Measurements from ENCODE around the gene FNIP2. TPM values are rescaled to one million over a fixed set of nuclear protein-coding genes. Genes with fewer than 3 reads are reported as not detected.

The FNIP2 gene
- total and polyA plus RNA-seq, 7 donors: 15.6 to 92.1 (median 33.3) TPM

GRCh38 chr4:158810487-158811215 is 41.8 kb downstream of the FNIP2 start:
- WGBS, 3 donors: 14 to 19% (median 17%) methylated on average over 3 of the region's 3 CpGs
- Histone ChIP-seq H3K4me3 (peak overlapping the region; percentile 17), H3K27me3 (ENCODE audit: insufficient read depth in 3 of 3, low read length in 2 of 3) (no peaks in the 10 kb centered on the region), H3K27ac (peak overlapping the region; percentile 90), H3K36me3 (ENCODE audit: insufficient read depth in 1 of 2, low read depth in 1 of 2) (no peaks in the 10 kb centered on the region), H3K9me3 (no peaks in the 10 kb centered on the region), H3K4me1 (peaks cover 74% of the 10 kb centered on the region)
- intact Hi-C loops (cut with DNase I): loop anchor here (2.0 to 5.0 kb wide), 2 partner anchors 33 to 38 kb away; no protein-coding TSS in a partner anchor
- peak; percentile 63 to 74 for DNase-seq
- peak; percentile 70 to 85 (median 80) for ATAC-seq
- no peak for TF ChIP-seq CTCF (IDR thresholded peaks at IDR 0.05)

- TF ChIP-seq CTCF (IDR thresholded peaks at IDR 0.05): no peak
- intact Hi-C loops (cut with DNase I): loop anchor here (2.0 to 5.0 kb wide), 2 partner anchors 34 to 38 kb away; no protein-coding TSS in a partner anchor
- Histone ChIP-seq H3K27me3 (ENCODE audit: insufficient read depth in 3 of 3, low read length in 2 of 3) (no peaks in the 10 kb centered on the region), H3K36me3 (ENCODE audit: insufficient read depth in 1 of 2, low read depth in 1 of 2) (no peaks in the 10 kb centered on the region), H3K9me3 (no peaks in the 10 kb centered on the region), H3K4me3 (peak overlapping the region; percentile 17), H3K4me1 (peaks cover 72% of the 10 kb centered on the region), H3K27ac (peak overlapping the region; percentile 90)
- DNase-seq (no peak), ATAC-seq (no peak)
These were observed 42.4 kb downstream of the FNIP2 start for GRCh38 chr4:158811216-158811540.

DNA sequence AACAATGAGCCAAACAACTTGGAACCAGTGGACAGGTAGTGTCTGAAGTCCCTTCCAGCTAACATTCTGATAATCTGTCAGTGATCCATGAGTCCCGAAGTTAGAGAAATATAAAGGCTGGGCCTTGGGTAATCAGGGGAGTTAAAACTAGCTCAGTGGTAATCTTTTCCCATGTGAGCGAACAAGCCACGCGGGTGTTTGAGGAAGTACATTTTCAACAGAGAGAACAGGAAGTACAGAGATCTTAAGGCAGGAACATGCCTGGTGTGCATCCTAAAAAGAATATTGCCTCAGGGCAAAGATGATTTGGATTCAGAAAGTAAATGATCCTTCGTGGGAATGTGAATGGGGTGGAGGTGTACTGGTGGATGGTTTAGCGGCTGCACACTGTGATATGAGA is 42.9 kb downstream of the FNIP2 start:
- H3K4me3 ChIP-seq: no peak overlapping the region
- peak overlapping the region; percentile 90 for H3K27ac ChIP-seq
- H3K4me1 ChIP-seq: peaks cover 70% of the 10 kb centered on the region
- H3K36me3 ChIP-seq (ENCODE audit: insufficient read depth in 1 of 2, low read depth in 1 of 2): no peaks in the 10 kb centered on the region
- TF ChIP-seq CTCF (IDR thresholded peaks at IDR 0.05): no peak
- no peaks in the 10 kb centered on the region for H3K27me3 ChIP-seq (ENCODE audit: insufficient read depth in 3 of 3, low read length in 2 of 3)
- 13 to 44% (median 16%) methylated on average over 6 of the region's 6 CpGs for WGBS, 3 donors
- peak in 1 of 2 donors; percentile 55 for DNase-seq
- ATAC-seq: peak; percentile 50 to 80 (median 68)
- intact Hi-C loops (cut with DNase I): loop anchor here (2.0 to 5.0 kb wide), 2 partner anchors 34 to 39 kb away; no protein-coding TSS in a partner anchor
- H3K9me3 ChIP-seq: no peaks in the 10 kb centered on the region

- WGBS, 3 donors: 26 to 52% (median 32%) methylated on average over 2 of the region's 2 CpGs
- no peak for TF ChIP-seq CTCF (IDR thresholded peaks at IDR 0.05)
- Histone ChIP-seq H3K27ac (peak overlapping the region; percentile 90), H3K9me3 (no peaks in the 10 kb centered on the region), H3K4me3 (no peak overlapping the region), H3K4me1 (peaks cover 66% of the 10 kb centered on the region), H3K36me3 (ENCODE audit: insufficient read depth in 1 of 2, low read depth in 1 of 2) (no peaks in the 10 kb centered on the region), H3K27me3 (ENCODE audit: insufficient read depth in 3 of 3, low read length in 2 of 3) (no peaks in the 10 kb centered on the region)
- intact Hi-C loops (cut with DNase I): loop anchor here in 1 of 2 donors (5.0 kb wide), 1 partner anchor 35 kb away; no protein-coding TSS in a partner anchor
- ATAC-seq (peak in 1 of 4 donors; percentile 19), DNase-seq (no peak)
These were observed 43.3 kb downstream of the FNIP2 start for GRCh38 chr4:158812133-158812532.
